Type B pancreatic cell (in vitro differentiated cells): Measurements from ENCODE around the gene HPSE2. TPM values are rescaled to one million over a fixed set of nuclear protein-coding genes. Genes with fewer than 3 reads are reported as not detected.

Experiments used
- DNase-seq: peaks from one replicate; pipeline ENCODE4 v3.0.0; 2021; ENCODE audit warnings: mixed read lengths; ENCODE audit not compliant: unreplicated experiment; ENCODE audit errors: extremely low spot score
- H3K27ac Mint-ChIP-seq: 2 replicates; pipeline ENCODE4 v1.8.0; 2021; ENCODE audit warnings: mild to moderate bottlenecking, mixed read lengths
- H3K27me3 Mint-ChIP-seq: 2 replicates; pipeline ENCODE4 v1.8.0; 2021; ENCODE audit warnings: mixed read lengths
- H3K36me3 Mint-ChIP-seq: 2 replicates; pipeline ENCODE4 v1.8.0; 2021; ENCODE audit warnings: mixed read lengths
- H3K4me1 Mint-ChIP-seq: one replicate; pipeline ENCODE4 v1.8.0; 2021; ENCODE audit warnings: mixed read lengths; ENCODE audit not compliant: unreplicated experiment
- H3K4me3 Mint-ChIP-seq: 2 replicates; pipeline ENCODE4 v1.8.0; 2021; ENCODE audit warnings: mild to moderate bottlenecking, mixed read lengths
- H3K9me3 Mint-ChIP-seq: 2 replicates; pipeline ENCODE4 v1.8.0; 2021; ENCODE audit warnings: mixed read lengths
- microRNA-seq: library from miRNA; unstranded; fragments of <30 nt; microRNA quantifications from one replicate; pipeline ENCODE4, GENCODE V29; 2020
- total RNA-seq: library from RNA; stranded (reverse); gene quantifications from 2 replicates; pipeline ENCODE4 v1.2.1, GENCODE V29; 2021; ENCODE audit warnings: low replicate concordance
- TF ChIP-seq, protein P1 (sequence below): fragments of 200-600 bp; sonication (generic); conservative IDR thresholded peaks from 2 replicates; pipeline ENCODE4 v1.5.0; 2021; ENCODE audit warnings: antibody characterized with exemption, mild to moderate bottlenecking

HPSE2 gene
- total RNA-seq, 1 donor from 2014 or later = 19.8 TPM

DNA sequence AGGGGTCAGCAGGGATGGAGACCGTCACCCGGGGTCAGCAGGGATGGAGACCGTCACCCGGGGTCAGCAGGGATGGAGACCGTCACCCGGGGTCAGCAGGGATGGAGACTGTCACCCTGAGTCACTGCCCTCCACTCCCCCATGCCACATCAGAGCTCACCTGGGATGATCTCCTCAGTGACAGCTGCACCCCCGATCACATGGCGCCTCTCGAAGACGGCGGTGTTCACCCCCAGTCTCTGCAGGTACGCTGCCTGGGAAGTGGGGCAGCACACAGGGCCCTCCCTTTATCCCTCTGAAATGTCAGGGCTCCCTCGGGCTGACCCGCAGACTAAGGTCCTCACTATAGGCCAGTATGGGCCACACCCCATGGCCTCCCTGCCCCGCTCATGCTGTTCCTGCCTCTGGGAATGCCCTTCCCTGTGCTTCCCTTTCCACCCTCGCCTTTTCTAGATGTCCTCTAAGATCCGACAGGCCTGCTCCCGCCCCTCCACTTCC, 827.9 kb downstream of the HPSE2 start:
- Mint-ChIP-seq H3K4me3 (no peak overlapping the region), H3K36me3 (peaks cover 6% of the 10 kb centered on the region), H3K9me3 (peaks cover 5% of the 10 kb centered on the region), H3K27ac (no peak overlapping the region), H3K27me3 (no peaks in the 10 kb centered on the region), H3K4me1 (peaks cover 24% of the 10 kb centered on the region)
- no peak for DNase-seq
- TF ChIP-seq, protein P1, sequence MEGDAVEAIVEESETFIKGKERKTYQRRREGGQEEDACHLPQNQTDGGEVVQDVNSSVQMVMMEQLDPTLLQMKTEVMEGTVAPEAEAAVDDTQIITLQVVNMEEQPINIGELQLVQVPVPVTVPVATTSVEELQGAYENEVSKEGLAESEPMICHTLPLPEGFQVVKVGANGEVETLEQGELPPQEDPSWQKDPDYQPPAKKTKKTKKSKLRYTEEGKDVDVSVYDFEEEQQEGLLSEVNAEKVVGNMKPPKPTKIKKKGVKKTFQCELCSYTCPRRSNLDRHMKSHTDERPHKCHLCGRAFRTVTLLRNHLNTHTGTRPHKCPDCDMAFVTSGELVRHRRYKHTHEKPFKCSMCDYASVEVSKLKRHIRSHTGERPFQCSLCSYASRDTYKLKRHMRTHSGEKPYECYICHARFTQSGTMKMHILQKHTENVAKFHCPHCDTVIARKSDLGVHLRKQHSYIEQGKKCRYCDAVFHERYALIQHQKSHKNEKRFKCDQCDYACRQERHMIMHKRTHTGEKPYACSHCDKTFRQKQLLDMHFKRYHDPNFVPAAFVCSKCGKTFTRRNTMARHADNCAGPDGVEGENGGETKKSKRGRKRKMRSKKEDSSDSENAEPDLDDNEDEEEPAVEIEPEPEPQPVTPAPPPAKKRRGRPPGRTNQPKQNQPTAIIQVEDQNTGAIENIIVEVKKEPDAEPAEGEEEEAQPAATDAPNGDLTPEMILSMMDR = no peak

Small RNA genes within 50 kb of the gene (microRNA-seq; reads per million reads assigned to microRNA genes)
- gene MIR4685 (1.9 reads per million), gene MIR6507 (not detected)

Other genes with a start within 250 kb of the HPSE2 start
- gene CNNM1, start 93.5 kb upstream of the HPSE2 start, total RNA-seq = 1.7 and 2.0 TPM in 2 replicates
- 50.9 and 57.6 TPM in 2 replicates for gene GOT1, start 194.8 kb upstream of the HPSE2 start, total RNA-seq